Measurements from ENCODE around the gene CCDC73.

DNA sequence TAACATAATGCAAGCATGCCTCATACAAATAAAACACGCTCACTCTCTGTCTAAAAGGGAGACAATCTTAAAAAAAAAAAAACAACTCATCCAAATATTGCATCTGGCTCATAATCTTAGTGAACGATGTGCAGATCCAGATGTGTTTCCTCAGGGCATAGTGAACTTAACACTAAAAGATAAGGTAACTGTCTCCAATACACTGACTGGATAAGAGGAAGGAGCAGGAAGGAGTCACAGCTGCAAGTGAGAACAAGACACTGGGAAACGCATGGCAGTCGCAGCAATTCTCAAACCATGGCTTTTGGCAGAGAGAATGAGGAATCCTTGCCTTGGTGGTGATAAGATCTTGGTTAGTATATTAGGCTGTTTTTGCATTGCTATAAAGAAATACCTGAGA is 220.0 kb downstream of the CCDC73 start:
- TF ChIP-seq, protein P1, sequence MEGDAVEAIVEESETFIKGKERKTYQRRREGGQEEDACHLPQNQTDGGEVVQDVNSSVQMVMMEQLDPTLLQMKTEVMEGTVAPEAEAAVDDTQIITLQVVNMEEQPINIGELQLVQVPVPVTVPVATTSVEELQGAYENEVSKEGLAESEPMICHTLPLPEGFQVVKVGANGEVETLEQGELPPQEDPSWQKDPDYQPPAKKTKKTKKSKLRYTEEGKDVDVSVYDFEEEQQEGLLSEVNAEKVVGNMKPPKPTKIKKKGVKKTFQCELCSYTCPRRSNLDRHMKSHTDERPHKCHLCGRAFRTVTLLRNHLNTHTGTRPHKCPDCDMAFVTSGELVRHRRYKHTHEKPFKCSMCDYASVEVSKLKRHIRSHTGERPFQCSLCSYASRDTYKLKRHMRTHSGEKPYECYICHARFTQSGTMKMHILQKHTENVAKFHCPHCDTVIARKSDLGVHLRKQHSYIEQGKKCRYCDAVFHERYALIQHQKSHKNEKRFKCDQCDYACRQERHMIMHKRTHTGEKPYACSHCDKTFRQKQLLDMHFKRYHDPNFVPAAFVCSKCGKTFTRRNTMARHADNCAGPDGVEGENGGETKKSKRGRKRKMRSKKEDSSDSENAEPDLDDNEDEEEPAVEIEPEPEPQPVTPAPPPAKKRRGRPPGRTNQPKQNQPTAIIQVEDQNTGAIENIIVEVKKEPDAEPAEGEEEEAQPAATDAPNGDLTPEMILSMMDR (IDR thresholded peaks at IDR 0.05) = no peak
- no peak for TF ChIP-seq FOXJ3 (CRISPR knock-in tag; IDR thresholded peaks at IDR 0.05; ENCODE audit: borderline replicate concordance)
- no peak for TF ChIP-seq NR2C2 (CRISPR knock-in tag; IDR thresholded peaks at IDR 0.05)
- TF ChIP-seq, protein P2, sequence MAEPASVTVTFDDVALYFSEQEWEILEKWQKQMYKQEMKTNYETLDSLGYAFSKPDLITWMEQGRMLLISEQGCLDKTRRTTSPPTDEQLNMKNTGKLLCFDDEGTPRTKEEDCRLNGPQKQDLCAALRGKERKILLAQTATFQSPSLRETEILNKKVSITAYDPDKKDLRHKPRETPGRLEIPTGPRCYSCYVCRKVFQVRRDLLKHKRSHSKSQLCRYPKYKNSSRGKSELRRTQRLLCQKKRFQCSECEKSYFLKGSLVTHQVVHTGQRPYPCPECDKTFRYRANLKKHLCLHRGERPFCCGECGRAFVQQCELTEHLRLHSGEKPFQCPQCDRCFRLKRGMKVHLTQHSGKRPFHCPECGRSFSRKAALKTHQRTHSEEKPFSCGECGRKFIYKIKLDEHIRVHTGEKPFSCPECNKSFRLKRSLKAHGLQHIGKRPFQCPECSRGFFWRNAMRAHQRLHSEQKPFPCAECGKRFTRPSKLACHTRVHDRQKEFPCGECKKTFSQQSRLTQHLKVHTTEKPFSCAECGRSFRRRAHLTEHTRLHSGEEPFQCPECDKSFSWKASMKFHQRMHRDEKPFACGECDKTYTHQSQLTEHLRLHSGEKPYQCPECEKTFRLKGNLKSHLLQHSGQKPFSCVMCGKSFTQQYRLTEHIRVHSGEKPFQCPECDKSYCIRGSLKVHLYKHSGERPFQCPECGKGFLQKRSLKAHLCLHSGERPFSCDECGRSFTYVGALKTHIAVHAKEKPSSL (CRISPR knock-in tag; conservative IDR thresholded peaks at IDR 0.05) = no peak
